B cell (primary cell): Measurements from ENCODE around the gene TCF15. TPM values are rescaled to one million over a fixed set of nuclear protein-coding genes. Genes with fewer than 3 reads are reported as not detected.

ENCODE experiments used
- ATAC-seq: fragments of 200-7000 bp; cut with Tn5 transposase; one replicate; pipeline ENCODE4 v1.10.0; 2021; ENCODE audit warnings: low read depth, mild to moderate bottlenecking, moderate number of reproducible peaks, moderate library complexity
- CTCF ChIA-PET: fragments of 350-600 bp; sonication (Branson Sonifier 250); formaldehyde crosslinking; loops from one replicate; lab custom pipeline; 2021; ENCODE audit warnings: antibody characterized with exemption, inconsistent platforms; lab: Charles Lee
- POLR2A ChIA-PET: fragments of 350-600 bp; sonication (Branson Sonifier 250); formaldehyde crosslinking; loops from one replicate; lab custom pipeline; 2021; ENCODE audit warnings: antibody characterized with exemption; lab: Charles Lee
- DNase-seq: peaks from one replicate; pipeline ENCODE4 v3.0.0; 2013
- H2AFZ ChIP-seq: 2 replicates; pipeline ENCODE4 v1.6.1; 2012; ENCODE audit warnings: mild to moderate bottlenecking, low read depth, low read length; ENCODE audit not compliant: insufficient read depth, poor library complexity, severe bottlenecking
- H3K27ac ChIP-seq, 2 donors: 1 replicate in 1 of 2; 2 replicates in 1 of 2; pipeline ENCODE4 v1.5.1; 2012 to 2013; ENCODE audit warnings: low read length in 2 of 2, mild to moderate bottlenecking in 2 of 2, moderate library complexity in 1 of 2
- H3K27me3 ChIP-seq, 4 experiments: fragments of 200-600 bp in 1 of 4; sonication (generic) in 1 of 4; replicated peaks in 1 of 4; 1 replicate in 2 of 4; 2 replicates in 2 of 4; pipeline versions ENCODE4 v1.6.1 to v1.7.0; 2013 to 2016; ENCODE audit warnings: low read length in 3 of 4, mild to moderate bottlenecking in 2 of 4, mixed read lengths in 1 of 4, moderate library complexity in 1 of 4; ENCODE audit not compliant: insufficient read depth in 4 of 4, control insufficient read depth in 3 of 4; ENCODE audit errors: control extremely low read depth in 1 of 4
- H3K36me3 ChIP-seq, 2 experiments: replicated peaks in 1 of 2; 1 replicate in 1 of 2; 2 replicates in 1 of 2; pipeline versions ENCODE4 v1.6.1 to v1.7.1; 2013; ENCODE audit warnings: low read length in 1 of 2; ENCODE audit not compliant: insufficient read depth in 2 of 2, control insufficient read depth in 1 of 2; ENCODE audit errors: control extremely low read depth in 1 of 2, extremely low read depth in 1 of 2
- H3K4me1 ChIP-seq, 2 donors: fragments of 200-600 bp in 1 of 2; sonication (generic) in 1 of 2; 1 replicate in 1 of 2; 2 replicates in 1 of 2; pipeline versions ENCODE4 v1.5.1 to v1.6.1; 2013 to 2017; ENCODE audit warnings: low read length in 2 of 2; ENCODE audit not compliant: control insufficient read depth in 2 of 2, insufficient read depth in 2 of 2
- H3K4me2 ChIP-seq: replicated peaks from 2 replicates; pipeline ENCODE3; 2012; ENCODE audit warnings: mild to moderate bottlenecking, low read depth, low read length; ENCODE audit not compliant: poor library complexity, severe bottlenecking
- H3K4me3 ChIP-seq, 5 experiments: fragments of 200-600 bp in 1 of 5; sonication (generic) in 1 of 5; 1 replicate in 3 of 5; 2 replicates in 2 of 5; pipeline versions ENCODE4 v1.5.1 to v1.7.0; 2011 to 2016; ENCODE audit warnings: low read length in 4 of 5, mild to moderate bottlenecking in 4 of 5, low read depth in 2 of 5, control low read depth in 1 of 5, moderate library complexity in 1 of 5; ENCODE audit not compliant: insufficient read depth in 1 of 5; ENCODE audit errors: control extremely low read depth in 1 of 5, extremely low read depth in 1 of 5
- H3K79me2 ChIP-seq: fragments of 200-600 bp; sonication (generic); one replicate; pipeline ENCODE4 v1.6.0; 2016; ENCODE audit warnings: low read length; ENCODE audit not compliant: control insufficient read depth, insufficient read depth
- H3K9ac ChIP-seq: fragments of 200-600 bp; sonication (generic); 2 replicates; pipeline ENCODE4 v1.6.1; 2017; ENCODE audit warnings: mild to moderate bottlenecking, low read length, moderate library complexity
- H3K9me3 ChIP-seq, 3 donors: one replicate each; pipeline versions ENCODE4 v1.6.1 to v1.7.1; 2013; ENCODE audit warnings: low read length in 2 of 3; ENCODE audit not compliant: control insufficient read depth in 2 of 3, insufficient read depth in 1 of 3; ENCODE audit errors: control extremely low read depth in 1 of 3
- H4K20me1 ChIP-seq: 2 replicates; pipeline ENCODE4 v1.6.0; 2012; ENCODE audit warnings: mild to moderate bottlenecking, low read length; ENCODE audit not compliant: insufficient read depth, control insufficient read depth, poor library complexity, severe bottlenecking
- H3K27ac Mint-ChIP-seq: one replicate; pipeline ENCODE4 v1.8.0; 2021; ENCODE audit warnings: mixed read lengths
- H3K27me3 Mint-ChIP-seq: one replicate; pipeline ENCODE4 v1.8.0; 2021; ENCODE audit warnings: mixed read lengths
- H3K4me1 Mint-ChIP-seq: one replicate; pipeline ENCODE4 v1.8.0; 2021; ENCODE audit warnings: mixed read lengths
- H3K4me3 Mint-ChIP-seq: one replicate; pipeline ENCODE4 v1.8.0; 2021; ENCODE audit warnings: mixed read lengths
- H3K9me3 Mint-ChIP-seq: one replicate; pipeline ENCODE4 v1.8.0; 2022; ENCODE audit warnings: mixed read lengths; ENCODE audit not compliant: insufficient read depth
- CTCF ChIP-seq: fragments of 200-600 bp; IDR thresholded peaks from one replicate; pipeline ENCODE4 v1.8.0; 2022; ENCODE audit warnings: antibody characterized with exemption, mild to moderate bottlenecking
- EZH2 ChIP-seq: IDR thresholded peaks from 2 replicates; pipeline ENCODE4 v1.6.1; 2012; ENCODE audit warnings: borderline replicate concordance, low read depth, mild to moderate bottlenecking, moderate library complexity, low read length; ENCODE audit not compliant: insufficient read depth, poor library complexity, severe bottlenecking
- WGBS: methylation state at CpG from one replicate; pipeline ENCODE4 v1.1.5; 2013; ENCODE audit warnings: missing lambda C conversion rate; ENCODE audit not compliant: insufficient coverage; 5-methylcytosine and 5-hydroxymethylcytosine counted together
- intact Hi-C: fragments of 100-400 bp; cut with micrococcal nuclease; formaldehyde crosslinking; loops from one replicate; pipeline ENCODE4 v1.10.0; 2022
- polyA plus RNA-seq: library from polyadenylated mRNA; depleted of rRNA; stranded (reverse); fragments of >200 nt; gene quantifications from 2 replicates; pipeline ENCODE4 v1.2.3, GENCODE V29; 2012
- total RNA-seq, 2 donors: library from RNA; stranded (reverse); fragments of 120-200 nt in 1 of 2; gene quantifications; 1 replicate in 1 of 2; 2 replicates in 1 of 2; pipeline versions ENCODE4 v1.2.3 to v1.2.4, GENCODE V29; 2013 to 2022

TCF15 gene
- total and polyA plus RNA-seq, 2 donors (not counting 1 experiment from before 2014, with no cell fraction given), result not detected

- no peak for DNase-seq
- Histone ChIP-seq H3K4me2 (no peak overlapping the region), H3K36me3 (no peaks in the 10 kb centered on the region), H3K4me1 (no peaks in the 10 kb centered on the region), H3K4me3 (no peak overlapping the region), H3K79me2 (no peaks in the 10 kb centered on the region), H3K9me3 (no peaks in the 10 kb centered on the region), H2AFZ (no peak overlapping the region), H3K27ac (no peak overlapping the region), H3K9ac (no peak overlapping the region), H4K20me1 (no peaks in the 10 kb centered on the region), H3K27me3 (peaks cover 0 to 26% (median 2%) of the 10 kb centered on the region in 4 experiments)
- Mint-ChIP-seq H3K4me3 (no peak overlapping the region), H3K27me3 (peaks cover 35% of the 10 kb centered on the region), H3K27ac (no peak overlapping the region), H3K9me3 (no peaks in the 10 kb centered on the region), H3K4me1 (no peaks in the 10 kb centered on the region)
- TF ChIP-seq CTCF, result no peak
- TF ChIP-seq EZH2, result no peak
- WGBS, result 88% methylated on average over 9 of the region's 12 CpGs
- CTCF ChIA-PET, result no interaction called here
- ATAC-seq, result no peak
- intact Hi-C loops, result no loop called here
- POLR2A ChIA-PET, result no interaction called here
These were observed 36.5 kb downstream of the TCF15 start for GRCh38 chr20:573414-574296.

- H4K20me1 ChIP-seq, result no peaks in the 10 kb centered on the region
- Mint-ChIP-seq H3K4me3 (no peak overlapping the region), H3K27ac (no peak overlapping the region), H3K4me1 (no peaks in the 10 kb centered on the region), H3K27me3 (peaks cover 37% of the 10 kb centered on the region), H3K9me3 (no peaks in the 10 kb centered on the region)
- no peak overlapping the region for H3K27ac ChIP-seq
- H3K27me3 ChIP-seq, result peaks cover 0 to 32% (median 2%) of the 10 kb centered on the region in 4 experiments
- POLR2A ChIA-PET, result no interaction called here
- no peaks in the 10 kb centered on the region for H3K4me1 ChIP-seq
- no peaks in the 10 kb centered on the region for H3K79me2 ChIP-seq
- no peak overlapping the region for H3K4me2 ChIP-seq
- DNase-seq (no peak), ATAC-seq (no peak)
- no peak overlapping the region for H3K9ac ChIP-seq
- intact Hi-C loops, result no loop called here
- 81% methylated on average over 7 of the region's 7 CpGs for WGBS
- H3K9me3 ChIP-seq, result no peaks in the 10 kb centered on the region
- TF ChIP-seq EZH2 (no peak), CTCF (no peak)
- no peaks in the 10 kb centered on the region for H3K36me3 ChIP-seq
- H3K4me3 ChIP-seq, result no peak overlapping the region
- CTCF ChIA-PET, result no interaction called here
- H2AFZ ChIP-seq, result no peak overlapping the region
These were observed 37.4 kb downstream of the TCF15 start for GRCh38 chr20:572727-573126.
